Measurements from ENCODE around the gene VSX1.

GRCh38 chr20:25025986-25026605 is 55.8 kb downstream of the VSX1 start:
- TF ChIP-seq POLR2A (IDR thresholded peaks at IDR 0.05; ENCODE audit: low read depth, low read length): no peak
- no peak for TF ChIP-seq TAF1 (IDR thresholded peaks at IDR 0.05; ENCODE audit: borderline replicate concordance, low read depth, low read length)

Data from GM12892 (cell line).